HG03196 (cell line): ENCODE results near the gene CABP4.

Experiments used
- ATAC-seq: cut with Tn5 transposase; IDR thresholded peaks from one replicate; pipeline ENCODE4 v1.9.1; 2021; ENCODE audit not compliant: unreplicated experiment

The CABP4 gene

GRCh38 chr11:67435031-67435726, 20.0 kb upstream of the CABP4 start:
- ATAC-seq, result no peak

GRCh38 chr11:67435727-67436458, 19.3 kb upstream of the CABP4 start:
- ATAC-seq, result no peak

DNA sequence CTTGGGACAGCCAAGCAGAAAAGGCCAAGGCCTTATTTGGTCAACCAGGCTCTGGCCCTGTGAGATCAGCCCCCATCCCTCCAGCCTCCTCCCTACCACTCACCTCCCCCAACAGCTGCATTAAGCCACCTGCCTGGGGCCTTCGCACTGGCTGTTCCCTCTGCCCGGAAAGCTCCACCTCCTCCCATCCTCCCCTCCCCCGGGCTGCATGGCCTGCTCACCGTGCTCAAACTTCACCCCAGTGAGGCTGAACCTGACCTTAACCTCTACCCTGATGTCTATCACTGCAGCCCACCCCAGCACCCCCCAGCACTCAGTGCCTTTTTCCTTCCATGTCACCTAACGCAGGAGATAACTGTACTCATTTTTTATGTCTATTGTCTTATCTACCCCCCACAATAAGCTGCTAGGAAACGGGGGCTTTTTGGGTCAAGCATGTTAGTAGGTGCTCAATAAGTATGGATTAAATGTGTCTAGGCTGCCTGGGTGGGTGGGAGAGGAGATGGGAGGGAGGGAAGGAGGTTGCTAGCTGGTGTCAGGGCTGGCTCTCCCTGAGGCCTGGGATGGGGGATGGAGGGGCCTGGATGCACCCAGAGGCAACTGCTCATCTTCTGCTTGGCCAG, 18.6 kb upstream of the CABP4 start:
- ATAC-seq, result no peak

DNA sequence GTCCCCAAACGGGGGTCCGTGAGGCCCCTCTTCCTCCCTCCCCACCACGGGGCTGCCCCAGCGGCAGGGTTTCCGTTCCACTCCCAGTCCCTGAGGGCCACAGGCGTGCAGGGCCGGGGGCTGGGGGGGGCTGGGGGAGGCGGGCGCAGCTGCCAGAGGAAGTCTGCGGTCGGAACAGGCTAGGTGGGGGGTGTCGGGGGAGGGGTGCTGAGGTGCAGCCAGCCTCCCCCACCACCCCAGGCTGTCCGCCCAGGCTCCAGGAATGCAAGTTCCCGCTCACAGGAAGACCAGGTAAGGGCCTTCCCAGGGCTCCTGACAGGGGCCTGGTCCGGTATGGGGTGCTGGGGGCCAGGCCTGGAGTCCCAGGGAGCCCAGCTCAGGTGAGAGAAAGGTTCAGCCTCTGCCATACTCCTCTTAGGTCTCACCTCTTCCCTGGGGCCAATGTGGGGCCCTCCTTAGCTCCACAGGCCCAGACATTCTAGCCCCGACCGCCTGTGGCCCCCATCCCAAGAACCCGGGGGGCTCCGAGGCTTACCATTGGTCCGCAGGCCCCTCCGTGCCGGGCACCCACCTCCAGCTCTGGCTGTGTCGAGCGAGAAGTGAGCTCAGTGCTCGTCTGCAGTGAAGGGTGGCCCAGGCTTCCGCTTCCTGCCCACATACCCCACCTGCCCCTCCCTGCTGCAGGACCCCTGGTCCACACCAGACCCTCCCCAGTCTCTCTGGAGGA, 17.9 kb upstream of the CABP4 start, which contains the start of gene PTPRCAP:
Gene PTPRCAP (minus strand): TSS at position 601 of the 727 bp plus-strand sequence. CDS start 63 bp downstream, at position 538.
- no peak for ATAC-seq

GRCh38 chr11:67437809-67438157, 17.4 kb upstream of the CABP4 start:
- ATAC-seq, result no peak

DNA sequence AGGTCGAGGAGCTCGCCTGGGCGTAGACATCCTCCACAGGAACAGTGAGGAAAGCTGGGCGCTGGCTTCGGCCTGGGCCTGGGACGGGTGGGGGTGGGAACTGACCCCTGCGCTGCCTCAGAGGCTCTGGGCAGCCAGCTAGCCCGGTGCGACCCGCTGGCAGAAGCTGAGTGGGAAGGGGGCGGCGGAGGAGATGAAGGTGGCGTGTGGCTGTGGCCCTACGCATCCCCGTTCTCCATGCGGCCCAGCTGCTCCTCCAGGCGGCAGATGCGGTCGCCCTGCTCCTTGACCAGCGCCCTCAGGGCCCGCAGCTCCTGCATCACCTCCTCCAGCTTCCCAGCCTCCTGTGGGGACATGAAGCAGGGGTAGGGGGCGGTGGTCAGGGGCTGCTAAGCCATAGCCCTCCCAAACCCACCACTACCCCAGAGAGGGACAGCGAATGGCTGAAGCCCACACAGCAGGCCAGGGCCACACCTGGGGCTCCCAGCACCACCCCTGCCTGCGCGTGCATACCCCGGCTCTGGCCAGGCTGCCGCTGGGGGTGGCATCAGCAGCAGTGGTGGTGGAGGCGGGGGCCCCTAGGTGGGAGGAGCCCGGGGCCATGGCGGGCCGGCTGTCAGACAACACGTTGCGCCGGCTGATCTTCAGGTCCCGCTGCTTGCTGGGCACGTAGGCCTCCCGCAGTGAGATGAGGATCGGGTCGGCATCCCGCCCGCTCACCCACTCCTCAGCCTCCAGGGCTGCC, 16.8 kb upstream of the CABP4 start:
- no peak for ATAC-seq

GRCh38 chr11:67439321-67440228, 15.6 kb upstream of the CABP4 start:
- ATAC-seq, result no peak

DNA sequence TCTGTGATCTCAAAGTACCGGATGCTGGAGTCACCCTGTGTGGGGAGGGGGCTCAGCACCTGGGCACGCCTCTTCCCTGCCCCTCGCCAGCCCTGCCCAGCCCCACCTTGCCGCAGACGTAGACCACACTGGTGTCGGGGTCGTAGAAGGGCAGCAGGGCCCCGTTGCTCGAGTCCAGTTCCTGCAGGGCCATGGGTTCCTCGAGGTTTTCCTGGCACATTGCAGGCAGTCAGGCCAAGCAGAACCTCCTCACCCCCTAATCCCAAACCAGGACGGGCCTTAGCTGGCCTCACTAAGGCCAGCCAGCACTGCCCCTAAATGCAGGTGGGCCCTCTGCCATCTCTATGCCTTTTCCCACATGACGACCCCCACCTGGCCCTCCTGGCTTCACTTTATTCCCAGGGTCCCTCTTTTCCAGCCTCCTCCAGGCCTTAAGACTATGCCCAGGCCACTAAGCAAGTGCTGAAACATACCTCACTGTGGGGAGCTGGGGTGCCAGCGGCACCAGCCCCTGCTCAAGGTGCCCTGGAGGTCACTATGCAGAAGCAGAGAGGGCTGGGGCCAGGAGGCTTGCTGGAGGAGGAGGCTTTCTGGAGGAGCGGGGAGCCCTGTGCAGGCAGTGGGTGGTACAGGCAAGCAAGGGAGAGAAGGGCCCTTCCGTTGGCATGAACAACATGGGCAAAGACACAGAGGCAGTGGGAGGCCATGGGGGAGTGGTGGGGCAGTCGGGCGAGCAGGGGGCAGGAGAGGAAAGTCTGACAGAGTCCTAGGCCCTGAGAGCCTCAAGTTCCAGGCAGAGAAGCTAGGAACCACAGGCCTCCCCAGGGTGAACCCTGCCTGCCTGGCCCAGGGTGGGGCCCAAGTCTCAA, 14.7 kb upstream of the CABP4 start:
- no peak for ATAC-seq

GRCh38 chr11:67441098-67441563, 14.0 kb upstream of the CABP4 start:
- no peak for ATAC-seq

- ATAC-seq, result no peak
Observed at GRCh38 chr11:67441731-67442351, 13.3 kb upstream of the CABP4 start.

DNA sequence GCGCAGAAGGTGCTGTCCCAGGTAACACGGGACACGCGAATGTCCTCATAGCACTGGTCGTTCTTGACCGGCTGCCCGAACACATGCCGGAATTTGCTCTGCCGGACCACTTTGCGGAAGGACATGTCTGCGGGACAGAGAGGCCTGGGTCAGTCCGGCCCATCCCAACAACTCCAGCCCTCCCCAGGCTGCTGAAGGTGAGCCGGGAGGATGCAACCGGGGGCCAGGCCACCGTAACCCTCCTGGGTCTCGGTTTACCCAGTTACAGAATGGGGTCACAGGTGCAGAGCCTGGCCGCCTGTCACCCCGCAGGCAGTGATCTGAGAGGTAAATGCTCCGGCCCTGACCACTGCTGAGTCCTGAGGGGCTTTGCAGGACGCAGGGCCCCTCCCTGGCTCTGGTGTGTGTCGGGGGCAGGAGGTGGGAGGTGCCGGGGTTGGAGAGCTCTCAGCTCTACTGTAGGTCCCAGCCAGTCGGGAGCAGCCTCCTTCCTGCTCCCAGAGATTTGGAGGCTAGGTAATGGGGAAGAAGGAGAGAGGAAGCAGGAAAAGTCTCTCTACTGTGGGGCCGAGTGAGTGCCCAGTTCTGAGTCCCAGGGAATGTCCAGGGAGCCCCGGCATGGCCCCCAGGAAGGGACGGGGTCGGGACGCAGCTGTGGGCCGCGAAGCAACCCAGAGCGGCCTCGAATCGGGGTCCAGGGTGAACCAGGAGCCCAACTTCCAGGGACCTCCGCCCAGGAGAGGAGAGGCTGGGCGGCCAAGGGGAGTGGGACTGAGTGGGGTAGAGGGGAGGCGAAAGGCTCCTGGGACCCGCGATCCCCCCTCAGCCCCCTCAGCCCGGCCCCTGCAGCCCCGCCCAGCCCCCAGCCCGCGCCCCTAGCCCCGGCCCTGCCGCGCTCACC, 12.4 kb upstream of the CABP4 start:
- ATAC-seq, result no peak

DNA sequence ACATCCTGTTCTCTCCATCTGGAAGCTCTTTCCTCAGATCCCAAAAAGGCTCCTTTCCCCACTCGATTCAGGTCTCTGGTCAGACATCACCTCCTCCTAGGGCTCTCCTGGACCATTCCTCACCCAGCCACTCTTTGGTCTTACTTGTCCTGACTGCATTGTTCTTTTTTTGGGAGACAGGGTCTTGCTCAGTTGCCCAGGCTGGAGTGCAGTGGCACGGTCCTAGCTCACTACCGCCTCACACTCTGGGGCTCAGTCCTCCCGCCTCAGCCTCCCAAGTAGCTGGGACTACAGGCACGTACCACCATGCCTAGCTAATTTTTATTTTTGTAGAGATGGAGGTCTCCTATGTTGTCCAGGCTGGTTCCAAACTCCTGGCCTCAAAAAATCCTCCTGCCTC, 9.6 kb upstream of the CABP4 start:
- ATAC-seq, result no peak

GRCh38 chr11:67448220-67448609, 6.9 kb upstream of the CABP4 start:
- ATAC-seq, result no peak

GRCh38 chr11:67449116-67449844, 5.9 kb upstream of the CABP4 start:
- ATAC-seq, result no peak

GRCh38 chr11:67450796-67451657, 4.1 kb upstream of the CABP4 start:
- ATAC-seq, result no peak

GRCh38 chr11:67451658-67451976, 3.5 kb upstream of the CABP4 start:
- no peak for ATAC-seq
